ENCODE measurements around the gene NUDT3. TPM values are rescaled to one million over a fixed set of nuclear protein-coding genes. Genes with fewer than 3 reads are reported as not detected.

The NUDT3 gene
- total RNA-seq, 2 experiments from 2014 or later = 16.4 to 17.1 TPM

Other genes starting within 250 kb of the NUDT3 start
- gene GRM4, start 246.6 kb downstream of the NUDT3 start, total RNA-seq = under 1 TPM; 0.08 TPM
- 100 to 1,000 TPM; 581 to 591 TPM for gene HMGA1, start 155.8 kb downstream of the NUDT3 start, total RNA-seq
- gene SMIM29, start 143.7 kb downstream of the NUDT3 start, total RNA-seq = 10 to 100 TPM; 22.4 to 23.5 TPM
- 1,000 to 10,000 TPM; 2,077 to 2,110 TPM for gene RPS10, start 33.4 kb upstream of the NUDT3 start, total RNA-seq
- under 1 TPM; 0.11 to 0.13 TPM for gene PACSIN1, start 73.4 kb upstream of the NUDT3 start, total RNA-seq
- not detected for gene SPDEF, start 163.7 kb upstream of the NUDT3 start, total RNA-seq

All from activated CD8-positive, alpha-beta memory T cell treated with anti-CD3 and anti-CD28 coated beads for 36 hours (primary cell).